Caco-2 (cell line): Measurements from ENCODE around the gene EIF1. TPM values are rescaled to one million over a fixed set of nuclear protein-coding genes. Genes with fewer than 3 reads are reported as not detected.
A peak's percentile ranks its signal among the peaks of the same experiment; 100 is the strongest.

Experiments used
- BruUV-seq: library from RNA; stranded (reverse); fragments of 400-500 nt; replicated peaks from 2 replicates; lab custom pipeline; 2021; lab: Mats Ljungman, UMichigan
- CTCF ChIA-PET: fragments of 300-600 bp; sonication (Branson Sonifier 250); formaldehyde crosslinking; loops from one replicate; lab custom pipeline; 2022; ENCODE audit warnings: antibody characterized with exemption; lab: Charles Lee
- POLR2A ChIA-PET: fragments of 300-600 bp; sonication (Branson Sonifier 250); formaldehyde crosslinking; loops from one replicate; lab custom pipeline; 2022; ENCODE audit warnings: antibody characterized with exemption; lab: Charles Lee
- DNase-seq, 2 experiments: peaks; one replicate each; pipeline versions ENCODE4 v3.0.0 to v3.0.0-alpha.2; 2020 to 2022
- H3K27me3 ChIP-seq: replicated peaks from 2 replicates; pipeline ENCODE4 v1.6.0; 2011; ENCODE audit warnings: low read length; ENCODE audit not compliant: control insufficient read depth, insufficient read depth
- H3K36me3 ChIP-seq: 2 replicates; pipeline ENCODE4 v1.5.1; 2011; ENCODE audit warnings: low read length; ENCODE audit not compliant: control insufficient read depth, insufficient read depth
- H3K4me1 ChIP-seq: fragments of 250-450 bp; sonication (Bioruptor Pico); 2 replicates; pipeline ENCODE4 v1.5.1; 2020; ENCODE audit warnings: mild to moderate bottlenecking
- H3K4me3 ChIP-seq: 2 replicates; pipeline ENCODE4 v1.5.1; 2011; ENCODE audit warnings: low read depth, mild to moderate bottlenecking, control low read depth, low read length
- H3K9me3 ChIP-seq: fragments of 250-450 bp; sonication (Bioruptor Pico); 2 replicates; pipeline ENCODE4 v1.5.1; 2020; ENCODE audit warnings: mild to moderate bottlenecking, moderate library complexity
- H3K27ac Mint-ChIP-seq: one replicate; pipeline ENCODE4 v1.8.0; 2022; ENCODE audit warnings: mixed read lengths; ENCODE audit not compliant: unreplicated experiment
- H3K27me3 Mint-ChIP-seq: one replicate; pipeline ENCODE4 v1.8.0; 2022; ENCODE audit warnings: mixed read lengths; ENCODE audit not compliant: insufficient read depth, unreplicated experiment
- H3K36me3 Mint-ChIP-seq: one replicate; pipeline ENCODE4 v1.8.0; 2022; ENCODE audit warnings: mild to moderate bottlenecking, mixed read lengths; ENCODE audit not compliant: insufficient read depth, unreplicated experiment
- H3K4me1 Mint-ChIP-seq: one replicate; pipeline ENCODE4 v1.8.0; 2022; ENCODE audit warnings: low read depth, mixed read lengths; ENCODE audit not compliant: unreplicated experiment
- H3K4me3 Mint-ChIP-seq: one replicate; pipeline ENCODE4 v1.8.0; 2022; ENCODE audit warnings: mild to moderate bottlenecking, moderate library complexity, mixed read lengths; ENCODE audit not compliant: unreplicated experiment
- H3K9me3 Mint-ChIP-seq: one replicate; pipeline ENCODE4 v1.8.0; 2022; ENCODE audit warnings: mixed read lengths; ENCODE audit not compliant: unreplicated experiment
- CTCF ChIP-seq, 2 experiments: fragments of 200-600 bp in 1 of 2; IDR thresholded peaks; 1 replicate in 1 of 2; 2 replicates in 1 of 2; pipeline versions ENCODE4 v1.5.1 to v1.8.0; 2011 to 2022; ENCODE audit warnings: antibody characterized with exemption in 1 of 2, control low read depth in 1 of 2, inconsistent platforms in 1 of 2, low read depth in 1 of 2, low read length in 1 of 2, mild to moderate bottlenecking in 1 of 2, moderate library complexity in 1 of 2; ENCODE audit not compliant: insufficient read depth in 1 of 2, severe bottlenecking in 1 of 2, unreplicated experiment in 1 of 2
- intact Hi-C: fragments of 100-400 bp; cut with micrococcal nuclease; formaldehyde crosslinking; loops from one replicate; pipeline ENCODE4 v1.10.0; 2022; ENCODE audit not compliant: unreplicated experiment
- total RNA-seq: library from RNA; stranded (reverse); gene quantifications from 2 replicates; pipeline ENCODE4 v1.2.3, GENCODE V29; 2022

The EIF1 gene
- total RNA-seq, 1 experiment from 2014 or later, result 783 TPM

GRCh38 chr17:41711669-41712400, 23.1 kb downstream of the EIF1 start, which contains the start of gene GAST:
TSS of gene GAST (plus strand) at chr17:41712331. CDS start at chr17:41715437, 3,106 bp downstream.
- Histone ChIP-seq H3K4me3 (no peak within 1 kb of the TSS), H3K9me3 (no peaks in the 10 kb centered on the region), H3K36me3 (no peaks in the 10 kb centered on the region), H3K4me1 (no peaks in the 10 kb centered on the region), H3K27me3 (no peaks in the 10 kb centered on the region)
- POLR2A ChIA-PET, result no interaction called here
- intact Hi-C loops, result no loop called here
- CTCF ChIA-PET, result interaction anchor here (1.1 kb wide), 2 partner anchors 16 to 25 kb away, joined by 3 read pairs; no protein-coding TSS in a partner anchor
- H3K27me3 Mint-ChIP-seq, result peaks cover 3% of the 10 kb centered on the region
- no peak within 1 kb of the TSS for H3K27ac Mint-ChIP-seq
- H3K9me3 Mint-ChIP-seq, result no peaks in the 10 kb centered on the region
- no peak for DNase-seq
- H3K4me3 Mint-ChIP-seq, result no peak within 1 kb of the TSS
- TF ChIP-seq CTCF (IDR thresholded peaks at IDR 0.05; ENCODE audit: insufficient read depth in 1 of 2, low read depth in 1 of 2, low read length in 1 of 2, severe bottlenecking in 1 of 2, unreplicated experiment in 1 of 2), result no peak
- no peaks in the 10 kb centered on the region for H3K4me1 Mint-ChIP-seq
- no TSS peak for BruUV-seq
- H3K36me3 Mint-ChIP-seq, result no peaks in the 10 kb centered on the region

GRCh38 chr17:41717408-41718286, 29.0 kb downstream of the EIF1 start:
- H3K9me3 ChIP-seq, result no peaks in the 10 kb centered on the region; the same call in 1 of the 2 replicates
- no peak for TF ChIP-seq CTCF (IDR thresholded peaks at IDR 0.05; ENCODE audit: insufficient read depth in 1 of 2, low read depth in 1 of 2, low read length in 1 of 2, severe bottlenecking in 1 of 2, unreplicated experiment in 1 of 2)
- intact Hi-C loops, result no loop called here
- DNase-seq, result no peak
- H3K4me3 Mint-ChIP-seq, result peak overlapping the region; percentile 16
- no peak overlapping the region for H3K27ac Mint-ChIP-seq
- H3K36me3 ChIP-seq, result no peaks in the 10 kb centered on the region
- no peaks in the 10 kb centered on the region for H3K9me3 Mint-ChIP-seq
- ChIA-PET CTCF (interaction anchor here (0.6 to 0.7 kb wide), 2 partner anchors 21 to 333 kb away, joined by 3 read pairs; partner anchors contain the start of gene C17orf113), POLR2A (interaction anchor here (0.6 to 2.9 kb wide), 2 partner anchors 29 to 249 kb away, joined by 4 to 7 read pairs; partner anchors contain the start of gene EIF1)
- H3K27me3 ChIP-seq, result no peaks in the 10 kb centered on the region
- BruUV-seq, result no TSS peak
- H3K36me3 Mint-ChIP-seq, result no peaks in the 10 kb centered on the region
- H3K4me3 ChIP-seq, result no peak overlapping the region
- peaks cover 3% of the 10 kb centered on the region; the same call in 1 of the 2 replicates for H3K4me1 ChIP-seq
- no peaks in the 10 kb centered on the region for H3K4me1 Mint-ChIP-seq
- peaks cover 3% of the 10 kb centered on the region for H3K27me3 Mint-ChIP-seq

DNA sequence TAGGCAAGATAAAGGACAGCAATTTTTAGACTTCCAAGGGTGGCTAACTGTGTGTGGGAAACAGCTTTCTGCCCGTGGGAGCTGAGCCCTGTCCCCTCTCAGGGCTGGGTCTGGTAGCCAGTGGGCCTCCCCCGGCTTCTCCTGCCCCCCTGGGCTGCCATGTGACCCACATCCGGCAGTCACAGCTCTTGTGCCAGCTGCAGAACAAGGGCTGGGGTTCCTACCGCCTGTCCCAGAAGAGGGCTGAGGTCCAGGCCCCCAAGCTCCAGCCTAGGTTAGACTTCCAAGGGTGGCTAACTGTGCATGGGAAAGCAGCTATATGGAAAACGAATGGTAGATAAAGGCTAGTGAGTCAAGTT, 29.6 kb downstream of the EIF1 start:
- H3K36me3 ChIP-seq, result no peaks in the 10 kb centered on the region
- H3K4me1 Mint-ChIP-seq, result no peaks in the 10 kb centered on the region
- no peaks in the 10 kb centered on the region; the same call in 1 of the 2 replicates for H3K9me3 ChIP-seq
- no TSS peak for BruUV-seq
- peaks cover 3% of the 10 kb centered on the region for H3K36me3 Mint-ChIP-seq
- H3K9me3 Mint-ChIP-seq, result no peaks in the 10 kb centered on the region
- H3K27ac Mint-ChIP-seq, result no peak overlapping the region
- H3K27me3 ChIP-seq, result no peaks in the 10 kb centered on the region
- peaks cover 3% of the 10 kb centered on the region; the same call in 1 of the 2 replicates for H3K4me1 ChIP-seq
- H3K27me3 Mint-ChIP-seq, result peaks cover 3% of the 10 kb centered on the region
- intact Hi-C loops, result no loop called here
- no peak for TF ChIP-seq CTCF (IDR thresholded peaks at IDR 0.05; ENCODE audit: insufficient read depth in 1 of 2, low read depth in 1 of 2, low read length in 1 of 2, severe bottlenecking in 1 of 2, unreplicated experiment in 1 of 2)
- no peak for DNase-seq
- H3K4me3 Mint-ChIP-seq, result no peak overlapping the region
- CTCF ChIA-PET, result interaction anchor here (0.6 kb wide), 1 partner anchor 332 kb away, joined by 3 read pairs; the partner anchor contains the start of gene C17orf113
- H3K4me3 ChIP-seq, result no peak overlapping the region
- POLR2A ChIA-PET, result interaction anchor here (0.6 to 2.9 kb wide), 2 partner anchors 30 to 248 kb away, joined by 4 to 7 read pairs; partner anchors contain the start of gene EIF1
